Raji (cell line): ENCODE data around the gene TYW5.

Experiments
- POLR2A ChIP-seq: IDR thresholded peaks from 2 replicates; pipeline ENCODE4 v1.6.1; 2011; ENCODE audit warnings: low read depth, low read length, control low read depth; ENCODE audit not compliant: insufficient read depth

The TYW5 gene

GRCh38 chr2:199955339-199956061 lies at the start of gene TYW5, which contains the start of gene MAIP1:
Gene TYW5 (minus strand): TSS chr2:199955491. CDS start chr2:199955470, 21 bp downstream.
Gene MAIP1 (plus strand): TSS chr2:199955582. CDS start chr2:199955799, 217 bp downstream.
- peak; percentile 87 for TF ChIP-seq POLR2A

GRCh38 chr2:200003444-200003843 lies 48.2 kb upstream of the TYW5 start:
- TF ChIP-seq POLR2A: no peak

GRCh38 chr2:200000444-200001163 lies 45.3 kb upstream of the TYW5 start:
- no peak for TF ChIP-seq POLR2A

- no peak for TF ChIP-seq POLR2A
These were observed 43.9 kb upstream of the TYW5 start for GRCh38 chr2:199999166-199999565.

GRCh38 chr2:199997296-199997695 lies 42.0 kb upstream of the TYW5 start:
- no peak for TF ChIP-seq POLR2A

GRCh38 chr2:199994896-199995295 lies 39.6 kb upstream of the TYW5 start:
- no peak for TF ChIP-seq POLR2A

GRCh38 chr2:199994371-199994770 lies 39.1 kb upstream of the TYW5 start:
- TF ChIP-seq POLR2A: no peak

GRCh38 chr2:199992296-199992695 lies 37.0 kb upstream of the TYW5 start:
- TF ChIP-seq POLR2A: no peak

GRCh38 chr2:199991691-199992090 lies 36.4 kb upstream of the TYW5 start:
- no peak for TF ChIP-seq POLR2A

GRCh38 chr2:199989822-199990221 lies 34.5 kb upstream of the TYW5 start:
- TF ChIP-seq POLR2A: no peak

- TF ChIP-seq POLR2A: no peak
These were observed 32.9 kb upstream of the TYW5 start for GRCh38 chr2:199988151-199988550.

- TF ChIP-seq POLR2A: no peak
These were observed 32.3 kb upstream of the TYW5 start for GRCh38 chr2:199987586-199987985.

GRCh38 chr2:199985625-199986207 lies 30.4 kb upstream of the TYW5 start:
- no peak for TF ChIP-seq POLR2A

GRCh38 chr2:199984755-199985154 lies 29.5 kb upstream of the TYW5 start:
- no peak for TF ChIP-seq POLR2A

GRCh38 chr2:199984159-199984558 lies 28.9 kb upstream of the TYW5 start:
- TF ChIP-seq POLR2A: no peak

- TF ChIP-seq POLR2A: no peak
These were observed 28.2 kb upstream of the TYW5 start for GRCh38 chr2:199983534-199983933.
